HL-60 (cell line): ENCODE measurements around the gene AFAP1.

Experiments used
- DNase-seq, 2 experiments: peaks; one replicate each; pipeline ENCODE4 v3.0.0-alpha.2; 2010 to 2020; ENCODE audit warnings: low read depth in 1 of 2, low spot score in 1 of 2
- H3K27ac ChIP-seq: fragments of 250-450 bp; sonication (Bioruptor Pico); replicated peaks from 2 replicates; pipeline ENCODE4 v1.5.1; 2020; ENCODE audit warnings: mild to moderate bottlenecking, moderate library complexity
- H3K27me3 ChIP-seq: fragments of 250-450 bp; sonication (Bioruptor Pico); 2 replicates; pipeline ENCODE4 v1.5.1; 2021; ENCODE audit warnings: mild to moderate bottlenecking, moderate library complexity; ENCODE audit not compliant: insufficient read depth, poor library complexity, severe bottlenecking
- H3K4me3 ChIP-seq: replicated peaks from 2 replicates; pipeline ENCODE4 v1.5.1; 2011; ENCODE audit warnings: mild to moderate bottlenecking, control low read depth, low read length; ENCODE audit not compliant: insufficient read depth
- GABPA ChIP-seq: IDR thresholded peaks from 2 replicates; pipeline ENCODE4 v1.6.1; 2012; ENCODE audit warnings: low read depth
- POLR2AphosphoS5 ChIP-seq: IDR thresholded peaks from 2 replicates; pipeline ENCODE4 v1.6.1; 2012; ENCODE audit warnings: low read depth
- SPI1 ChIP-seq: IDR thresholded peaks from 2 replicates; pipeline ENCODE4 v1.6.1; 2012; ENCODE audit warnings: low read depth, mild to moderate bottlenecking, borderline replicate concordance
- TF ChIP-seq, protein P1 (sequence below): IDR thresholded peaks from one replicate; pipeline ENCODE4 v1.5.1; 2011; ENCODE audit warnings: low read length, control low read depth, inconsistent platforms; ENCODE audit not compliant: insufficient read depth
- TF ChIP-seq, protein P2 (sequence below): IDR thresholded peaks from 2 replicates; pipeline ENCODE4 v1.6.1; 2012; ENCODE audit warnings: low read depth; ENCODE audit not compliant: insufficient replicate concordance

Gene AFAP1

DNA sequence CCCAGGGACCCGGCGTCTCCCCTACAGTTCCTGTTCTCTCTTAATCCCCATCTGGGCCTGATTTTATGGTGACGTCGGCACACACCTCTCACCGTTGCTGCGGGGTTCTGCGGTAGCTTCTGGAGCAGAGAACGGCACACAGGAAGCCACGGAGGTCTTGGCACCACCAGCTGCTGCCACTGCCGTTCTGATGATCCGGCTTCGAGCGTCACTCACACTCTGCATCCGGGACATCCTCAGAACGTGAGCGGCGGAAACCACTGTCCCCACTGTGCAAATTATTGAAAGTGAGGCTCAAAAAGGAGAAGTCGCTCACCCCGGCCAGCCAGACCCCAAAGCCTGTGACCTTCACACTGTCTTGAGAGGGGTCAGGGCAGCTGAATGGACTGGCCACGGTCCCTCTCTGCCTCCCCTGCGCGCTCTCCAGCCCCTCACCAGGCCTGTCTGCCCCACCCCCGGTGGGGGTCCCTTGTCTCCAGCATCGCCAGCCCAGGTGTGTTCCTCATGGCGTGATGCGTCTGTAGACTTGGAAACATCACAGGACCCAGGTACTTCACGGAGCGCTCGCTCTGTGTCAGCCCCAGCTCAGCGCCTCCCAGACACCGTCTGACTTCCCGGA, 201.1 kb downstream of the AFAP1 start:
- H3K27me3 ChIP-seq = no peaks in the 10 kb centered on the region
- no peak overlapping the region for H3K4me3 ChIP-seq
- no peak for TF ChIP-seq GABPA
- TF ChIP-seq, protein P1, sequence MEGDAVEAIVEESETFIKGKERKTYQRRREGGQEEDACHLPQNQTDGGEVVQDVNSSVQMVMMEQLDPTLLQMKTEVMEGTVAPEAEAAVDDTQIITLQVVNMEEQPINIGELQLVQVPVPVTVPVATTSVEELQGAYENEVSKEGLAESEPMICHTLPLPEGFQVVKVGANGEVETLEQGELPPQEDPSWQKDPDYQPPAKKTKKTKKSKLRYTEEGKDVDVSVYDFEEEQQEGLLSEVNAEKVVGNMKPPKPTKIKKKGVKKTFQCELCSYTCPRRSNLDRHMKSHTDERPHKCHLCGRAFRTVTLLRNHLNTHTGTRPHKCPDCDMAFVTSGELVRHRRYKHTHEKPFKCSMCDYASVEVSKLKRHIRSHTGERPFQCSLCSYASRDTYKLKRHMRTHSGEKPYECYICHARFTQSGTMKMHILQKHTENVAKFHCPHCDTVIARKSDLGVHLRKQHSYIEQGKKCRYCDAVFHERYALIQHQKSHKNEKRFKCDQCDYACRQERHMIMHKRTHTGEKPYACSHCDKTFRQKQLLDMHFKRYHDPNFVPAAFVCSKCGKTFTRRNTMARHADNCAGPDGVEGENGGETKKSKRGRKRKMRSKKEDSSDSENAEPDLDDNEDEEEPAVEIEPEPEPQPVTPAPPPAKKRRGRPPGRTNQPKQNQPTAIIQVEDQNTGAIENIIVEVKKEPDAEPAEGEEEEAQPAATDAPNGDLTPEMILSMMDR = no peak
- no peak for DNase-seq
- H3K27ac ChIP-seq = no peak overlapping the region

DNA sequence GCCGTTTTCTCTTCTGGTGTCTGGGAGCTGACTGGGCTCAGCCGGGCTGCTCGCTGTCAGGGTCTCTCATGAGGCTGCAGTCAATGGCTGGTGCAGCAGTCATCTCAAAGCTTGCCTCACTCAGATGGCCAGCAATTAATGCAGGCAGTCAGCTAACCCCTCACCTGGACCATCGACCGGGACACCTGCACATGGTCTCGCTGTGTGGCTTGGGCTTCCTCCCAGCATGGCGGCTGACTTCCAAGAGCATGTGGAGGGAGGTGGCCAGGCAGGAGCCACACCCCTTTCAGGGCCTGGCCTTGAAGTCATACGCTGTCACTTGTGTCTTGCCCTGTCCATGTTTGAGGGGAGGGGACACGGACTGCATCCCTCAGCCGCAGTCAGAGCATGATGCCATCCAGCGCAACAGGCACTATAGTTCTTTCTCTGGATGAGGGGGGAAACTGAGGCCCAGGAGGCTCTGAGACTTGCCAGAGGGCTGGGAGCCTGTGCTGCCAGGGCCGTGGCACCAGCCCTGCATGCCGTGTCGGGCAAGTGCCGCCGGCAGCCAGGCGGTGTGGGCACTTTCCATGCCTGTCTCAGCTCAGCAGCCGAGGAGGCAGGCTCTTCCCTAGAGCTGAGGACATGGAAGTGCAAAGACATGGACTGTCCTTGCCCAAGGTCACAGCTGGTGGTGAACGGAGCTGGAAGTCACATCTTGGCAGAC, 201.8 kb downstream of the AFAP1 start:
- no peak overlapping the region for H3K4me3 ChIP-seq
- DNase-seq = no peak
- no peaks in the 10 kb centered on the region for H3K27me3 ChIP-seq
- no peak overlapping the region for H3K27ac ChIP-seq
- TF ChIP-seq GABPA = no peak
- no peak for TF ChIP-seq POLR2AphosphoS5
- TF ChIP-seq, protein P2, sequence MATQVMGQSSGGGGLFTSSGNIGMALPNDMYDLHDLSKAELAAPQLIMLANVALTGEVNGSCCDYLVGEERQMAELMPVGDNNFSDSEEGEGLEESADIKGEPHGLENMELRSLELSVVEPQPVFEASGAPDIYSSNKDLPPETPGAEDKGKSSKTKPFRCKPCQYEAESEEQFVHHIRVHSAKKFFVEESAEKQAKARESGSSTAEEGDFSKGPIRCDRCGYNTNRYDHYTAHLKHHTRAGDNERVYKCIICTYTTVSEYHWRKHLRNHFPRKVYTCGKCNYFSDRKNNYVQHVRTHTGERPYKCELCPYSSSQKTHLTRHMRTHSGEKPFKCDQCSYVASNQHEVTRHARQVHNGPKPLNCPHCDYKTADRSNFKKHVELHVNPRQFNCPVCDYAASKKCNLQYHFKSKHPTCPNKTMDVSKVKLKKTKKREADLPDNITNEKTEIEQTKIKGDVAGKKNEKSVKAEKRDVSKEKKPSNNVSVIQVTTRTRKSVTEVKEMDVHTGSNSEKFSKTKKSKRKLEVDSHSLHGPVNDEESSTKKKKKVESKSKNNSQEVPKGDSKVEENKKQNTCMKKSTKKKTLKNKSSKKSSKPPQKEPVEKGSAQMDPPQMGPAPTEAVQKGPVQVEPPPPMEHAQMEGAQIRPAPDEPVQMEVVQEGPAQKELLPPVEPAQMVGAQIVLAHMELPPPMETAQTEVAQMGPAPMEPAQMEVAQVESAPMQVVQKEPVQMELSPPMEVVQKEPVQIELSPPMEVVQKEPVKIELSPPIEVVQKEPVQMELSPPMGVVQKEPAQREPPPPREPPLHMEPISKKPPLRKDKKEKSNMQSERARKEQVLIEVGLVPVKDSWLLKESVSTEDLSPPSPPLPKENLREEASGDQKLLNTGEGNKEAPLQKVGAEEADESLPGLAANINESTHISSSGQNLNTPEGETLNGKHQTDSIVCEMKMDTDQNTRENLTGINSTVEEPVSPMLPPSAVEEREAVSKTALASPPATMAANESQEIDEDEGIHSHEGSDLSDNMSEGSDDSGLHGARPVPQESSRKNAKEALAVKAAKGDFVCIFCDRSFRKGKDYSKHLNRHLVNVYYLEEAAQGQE = no peak

DNA sequence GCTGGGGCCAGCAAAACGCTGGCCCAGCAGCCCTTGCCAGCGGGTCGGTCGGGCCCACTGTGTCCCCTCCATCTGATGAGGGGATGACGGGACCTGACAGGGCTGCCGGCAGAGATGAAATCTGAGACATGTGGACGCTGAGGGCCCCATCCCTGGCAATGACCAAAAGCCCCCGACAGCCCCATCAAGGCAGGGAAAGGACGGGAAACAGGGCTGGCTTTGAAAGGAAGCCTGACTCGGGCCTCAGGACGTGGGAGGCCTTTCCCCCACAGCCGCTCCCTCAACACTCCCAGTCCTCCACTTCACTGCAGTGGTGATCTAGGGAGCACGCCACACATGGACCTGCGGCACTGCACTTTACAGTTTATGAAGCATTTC, 202.4 kb downstream of the AFAP1 start:
- H3K27me3 ChIP-seq = no peaks in the 10 kb centered on the region
- TF ChIP-seq POLR2AphosphoS5 (no peak), SPI1 (no peak), GABPA (no peak)
- TF ChIP-seq, protein P1 = no peak
- TF ChIP-seq, protein P2 = no peak
- no peak overlapping the region for H3K4me3 ChIP-seq
- DNase-seq = no peak
- no peak overlapping the region for H3K27ac ChIP-seq

DNA sequence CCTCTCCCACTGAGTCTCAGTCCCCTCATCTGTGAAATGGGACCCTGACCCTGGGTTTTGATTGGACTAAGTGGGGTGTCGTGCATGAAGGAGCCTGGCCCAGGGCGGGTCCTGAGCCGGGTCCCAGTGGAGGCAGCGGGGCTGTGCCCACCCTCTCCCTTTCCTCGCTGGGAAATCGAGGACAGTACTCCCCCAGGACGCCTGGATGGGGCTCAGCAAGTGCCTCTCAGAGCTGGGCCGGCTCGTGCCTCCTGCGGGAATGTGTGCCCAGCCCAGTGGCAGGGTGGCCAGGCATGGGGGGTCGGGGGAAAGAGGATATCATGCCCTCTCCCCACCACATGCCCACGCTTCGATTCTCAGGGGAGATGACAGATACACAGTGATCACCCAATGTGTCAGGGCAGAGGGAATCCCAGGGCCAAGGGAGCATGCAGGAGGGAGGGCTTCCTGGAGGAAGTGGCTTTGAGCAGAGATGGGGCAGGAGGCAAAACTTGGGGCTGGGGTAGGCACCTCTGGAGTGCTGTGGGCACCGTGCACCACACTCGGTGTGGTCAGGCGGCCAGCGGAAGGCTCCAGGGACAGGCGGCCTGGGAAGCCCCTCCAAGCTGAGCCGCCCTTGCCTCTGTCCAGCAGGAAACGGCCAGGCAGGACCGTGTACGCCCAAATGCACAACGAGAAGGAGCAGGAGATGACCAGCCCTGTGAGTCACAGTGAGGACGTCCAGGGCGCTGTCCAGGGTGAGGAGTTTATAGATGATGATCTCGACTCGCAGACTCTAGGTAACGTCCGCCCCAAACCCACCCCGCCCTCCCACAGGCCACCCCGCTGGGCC, 203.0 kb downstream of the AFAP1 start:
- DNase-seq = no peak
- no peak overlapping the region for H3K4me3 ChIP-seq
- H3K27me3 ChIP-seq = no peaks in the 10 kb centered on the region
- H3K27ac ChIP-seq = no peak overlapping the region
- TF ChIP-seq SPI1 = no peak
- TF ChIP-seq, protein P2 = no peak
